Lower leg skin (tissue), 3 donors: Measurements from ENCODE around the gene CHD3.

Experiments
- POLR2A ChIP-seq, 2 donors: fragments of 450-650 bp; IDR thresholded peaks; one replicate each; pipeline ENCODE4 v1.6.1; 2016 to 2017; ENCODE audit warnings: antibody characterized with exemption in 2 of 2, mild to moderate bottlenecking in 1 of 2, moderate library complexity in 1 of 2
- TF ChIP-seq, protein P1 (sequence below), 3 donors: fragments of 450-650 bp; IDR thresholded peaks; one replicate each; pipeline ENCODE4 v1.5.1; 2016; ENCODE audit warnings: antibody characterized with exemption in 3 of 3, mild to moderate bottlenecking in 3 of 3, moderate library complexity in 2 of 3

DNA sequence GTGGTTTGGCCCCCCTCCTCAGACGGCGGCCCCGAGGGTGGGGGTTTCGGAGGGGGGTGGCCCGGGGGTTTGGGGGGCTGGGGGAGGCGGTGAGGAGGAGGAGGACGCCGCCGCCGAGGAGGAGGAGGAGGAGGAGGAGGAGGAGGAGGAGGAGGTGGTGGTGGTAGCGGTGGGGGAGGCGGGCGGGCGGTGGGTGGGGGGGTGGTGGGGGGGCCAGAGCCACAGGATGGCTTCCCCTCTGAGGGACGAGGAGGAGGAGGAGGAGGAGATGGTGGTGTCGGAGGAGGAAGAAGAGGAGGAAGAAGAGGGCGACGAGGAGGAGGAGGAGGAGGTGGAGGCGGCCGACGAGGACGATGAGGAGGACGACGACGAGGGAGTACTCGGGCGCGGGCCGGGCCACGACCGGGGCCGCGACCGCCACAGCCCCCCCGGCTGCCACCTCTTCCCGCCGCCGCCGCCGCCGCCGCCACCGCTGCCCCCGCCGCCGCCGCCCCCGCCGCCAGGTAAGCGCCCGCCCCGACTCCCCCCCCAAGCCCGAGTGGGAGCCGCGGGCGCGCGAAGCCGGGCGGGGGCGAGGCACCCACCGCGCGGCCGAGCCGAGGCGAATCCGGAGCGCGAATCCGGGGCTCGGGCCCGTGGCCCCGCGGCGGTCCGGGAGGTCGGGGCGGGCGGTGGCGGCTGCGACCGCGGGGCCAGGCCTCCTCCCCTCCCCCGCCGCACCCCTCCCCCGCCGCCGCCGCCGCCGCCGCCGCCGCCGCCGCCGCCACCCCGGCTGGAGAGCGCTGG lies 3.8 kb upstream of the CHD3 start:
- TF ChIP-seq, protein P1, sequence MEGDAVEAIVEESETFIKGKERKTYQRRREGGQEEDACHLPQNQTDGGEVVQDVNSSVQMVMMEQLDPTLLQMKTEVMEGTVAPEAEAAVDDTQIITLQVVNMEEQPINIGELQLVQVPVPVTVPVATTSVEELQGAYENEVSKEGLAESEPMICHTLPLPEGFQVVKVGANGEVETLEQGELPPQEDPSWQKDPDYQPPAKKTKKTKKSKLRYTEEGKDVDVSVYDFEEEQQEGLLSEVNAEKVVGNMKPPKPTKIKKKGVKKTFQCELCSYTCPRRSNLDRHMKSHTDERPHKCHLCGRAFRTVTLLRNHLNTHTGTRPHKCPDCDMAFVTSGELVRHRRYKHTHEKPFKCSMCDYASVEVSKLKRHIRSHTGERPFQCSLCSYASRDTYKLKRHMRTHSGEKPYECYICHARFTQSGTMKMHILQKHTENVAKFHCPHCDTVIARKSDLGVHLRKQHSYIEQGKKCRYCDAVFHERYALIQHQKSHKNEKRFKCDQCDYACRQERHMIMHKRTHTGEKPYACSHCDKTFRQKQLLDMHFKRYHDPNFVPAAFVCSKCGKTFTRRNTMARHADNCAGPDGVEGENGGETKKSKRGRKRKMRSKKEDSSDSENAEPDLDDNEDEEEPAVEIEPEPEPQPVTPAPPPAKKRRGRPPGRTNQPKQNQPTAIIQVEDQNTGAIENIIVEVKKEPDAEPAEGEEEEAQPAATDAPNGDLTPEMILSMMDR (IDR thresholded peaks at IDR 0.05), result no peak
- TF ChIP-seq POLR2A (IDR thresholded peaks at IDR 0.05), result no peak
